ENCODE results near the gene OR6J1.

Gene OR6J1

DNA sequence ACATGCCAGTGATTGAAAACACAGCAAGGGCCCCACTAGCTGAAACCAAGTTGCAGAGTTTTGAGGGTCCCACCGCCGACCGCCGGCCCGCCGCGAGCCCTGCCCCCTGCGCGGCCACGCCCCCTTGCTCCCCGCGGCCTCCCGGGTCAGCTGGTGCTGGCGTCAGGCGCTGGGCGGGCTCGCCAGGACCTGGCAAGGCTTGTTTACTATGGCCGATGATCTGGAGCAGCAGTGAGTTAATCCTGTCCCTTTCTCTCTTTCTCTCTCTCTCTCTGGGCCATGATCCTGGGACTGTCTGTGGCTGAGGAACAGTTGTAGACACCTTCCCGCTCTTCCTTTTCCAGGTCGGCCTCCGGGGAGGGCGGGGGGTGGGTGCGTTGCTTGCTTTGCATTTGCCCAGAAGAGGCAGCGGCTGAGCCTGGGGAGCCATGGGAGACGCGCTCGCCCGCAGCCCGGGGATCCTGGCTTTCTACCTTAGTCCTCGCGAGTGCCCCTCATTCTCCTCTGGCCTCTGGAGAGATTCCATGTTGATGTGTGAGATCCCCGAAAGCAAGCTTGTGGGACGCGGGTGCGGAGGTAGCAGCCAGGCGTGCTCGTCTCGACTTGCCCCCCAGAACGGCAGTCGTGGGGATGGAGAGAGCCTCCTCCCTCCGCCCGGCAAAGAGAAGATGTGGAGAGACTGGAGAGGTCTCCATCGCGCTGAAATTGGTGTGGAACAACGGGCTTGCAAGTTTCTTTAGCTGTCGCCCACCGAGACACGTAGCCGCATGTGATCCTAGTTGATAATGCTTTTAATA is 45.9 kb downstream of the OR6J1 start, which contains the start of gene ABHD4:
ABHD4 (plus strand) TSS at position 202 of the 797 bp plus-strand sequence; CDS start at position 209, 7 bp downstream.
- TF ChIP-seq CTCF (conservative IDR thresholded peaks at IDR 0.05; ENCODE audit: low read depth, low read length), result no peak
- peak; percentile 48 for DNase-seq (ENCODE audit: low read depth)
- H3K4me3 ChIP-seq (ENCODE audit: low read length), result peak within 1 kb of the TSS; percentile 96

GRCh38 chr14:22597771-22598098 is 46.4 kb downstream of the OR6J1 start:
- no peak for DNase-seq (ENCODE audit: low read depth)
- peak overlapping the region; percentile 96 for H3K4me3 ChIP-seq (ENCODE audit: low read length)
- TF ChIP-seq CTCF (conservative IDR thresholded peaks at IDR 0.05; ENCODE audit: low read depth, low read length), result no peak

DNA sequence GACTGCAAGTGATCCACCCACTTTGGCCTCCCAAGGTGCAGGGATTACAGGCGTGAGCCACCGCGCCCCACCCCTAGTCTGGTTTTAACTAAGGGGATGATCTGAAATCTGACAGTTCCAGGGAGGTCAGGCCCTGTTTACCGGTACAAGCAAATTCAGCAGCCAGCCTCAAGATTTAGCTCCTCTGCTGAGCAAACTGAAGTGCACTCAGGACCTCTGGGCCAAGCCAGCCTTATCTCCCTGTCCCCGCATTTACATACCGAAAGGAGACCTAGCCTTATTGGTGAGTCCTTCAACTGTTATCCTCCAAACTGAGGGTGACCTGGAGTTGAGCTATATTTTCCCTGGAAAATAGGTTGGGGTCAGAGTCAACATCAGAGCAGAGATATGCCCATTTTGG is 46.9 kb downstream of the OR6J1 start:
- H3K4me3 ChIP-seq (ENCODE audit: low read length), result no peak overlapping the region
- DNase-seq (ENCODE audit: low read depth), result no peak
- TF ChIP-seq CTCF (conservative IDR thresholded peaks at IDR 0.05; ENCODE audit: low read depth, low read length), result no peak

DNA sequence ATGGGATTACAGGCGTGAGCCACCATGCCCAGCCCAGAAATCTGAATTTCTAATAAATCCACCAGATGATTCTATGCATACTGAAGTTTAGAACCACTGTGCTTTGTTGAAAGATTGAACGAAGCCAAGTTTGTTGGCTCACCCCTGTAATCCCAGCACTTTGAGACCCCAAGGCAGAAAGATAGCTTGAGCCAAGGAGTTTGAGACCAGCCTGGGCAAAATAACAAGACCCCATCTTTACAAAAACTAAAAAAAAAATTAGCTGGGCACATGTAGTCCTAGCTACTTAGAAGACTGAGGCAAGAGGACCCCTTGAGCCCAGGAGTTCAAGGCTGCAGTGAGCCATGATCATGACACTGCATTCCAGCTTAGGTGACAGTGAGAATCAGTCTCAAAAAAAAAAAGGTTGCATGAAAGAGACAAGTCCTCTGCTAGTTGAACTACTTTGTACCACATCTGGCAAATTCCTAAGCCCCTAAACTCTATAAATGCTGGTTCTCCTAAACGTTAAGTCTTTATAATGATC is 47.7 kb downstream of the OR6J1 start:
- no peak for TF ChIP-seq CTCF (conservative IDR thresholded peaks at IDR 0.05; ENCODE audit: low read depth, low read length)
- DNase-seq (ENCODE audit: low read depth), result no peak
- H3K4me3 ChIP-seq (ENCODE audit: low read length), result no peak overlapping the region

GRCh38 chr14:22594156-22594716 is 49.9 kb downstream of the OR6J1 start:
- no peak for DNase-seq (ENCODE audit: low read depth)
- no peak overlapping the region for H3K4me3 ChIP-seq (ENCODE audit: low read length)
- no peak for TF ChIP-seq CTCF (conservative IDR thresholded peaks at IDR 0.05; ENCODE audit: low read depth, low read length)

DNA sequence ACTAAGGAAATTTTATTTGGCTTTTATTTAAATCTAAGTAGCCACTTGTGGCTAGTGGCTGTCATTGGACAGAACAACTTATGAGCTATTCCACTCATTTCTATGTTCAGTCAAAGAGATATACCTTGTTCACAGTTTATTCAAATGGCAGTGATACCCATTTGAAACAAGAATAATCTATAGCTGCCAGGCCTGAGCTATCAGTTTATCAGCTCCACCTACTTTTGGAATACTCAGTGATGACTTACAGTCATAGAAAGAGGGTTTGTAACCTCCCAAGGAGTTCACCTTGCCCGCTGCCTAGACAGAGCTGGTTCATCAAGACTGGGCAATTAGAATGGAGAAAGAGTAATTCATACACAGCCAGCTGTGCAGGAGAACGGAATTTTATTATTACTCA is 50.6 kb downstream of the OR6J1 start:
- DNase-seq (ENCODE audit: low read depth), result no peak
- no peak overlapping the region for H3K4me3 ChIP-seq (ENCODE audit: low read length)
- no peak for TF ChIP-seq CTCF (conservative IDR thresholded peaks at IDR 0.05; ENCODE audit: low read depth, low read length)

DNA sequence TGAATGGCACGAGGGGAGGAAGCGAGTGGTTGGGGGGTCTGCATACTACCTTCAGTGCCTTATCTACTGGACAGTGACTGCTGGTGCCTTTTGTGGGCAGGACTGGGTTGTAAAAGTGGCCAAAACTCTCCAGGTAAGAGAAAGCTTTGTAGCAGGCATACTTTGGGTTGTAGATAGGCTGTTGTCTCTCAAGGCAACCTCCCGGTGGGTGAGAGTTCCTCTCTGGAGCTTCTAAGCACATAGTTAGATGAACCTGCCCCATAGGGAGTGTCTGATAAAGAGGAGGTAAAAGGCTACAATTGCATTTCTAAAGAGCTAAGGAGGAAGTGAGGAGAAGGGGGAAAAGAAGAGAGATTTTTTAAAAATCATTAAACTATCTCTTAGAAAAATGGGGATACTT is 51.0 kb downstream of the OR6J1 start:
- no peak for TF ChIP-seq CTCF (conservative IDR thresholded peaks at IDR 0.05; ENCODE audit: low read depth, low read length)
- no peak overlapping the region for H3K4me3 ChIP-seq (ENCODE audit: low read length)
- DNase-seq (ENCODE audit: low read depth), result no peak
